Measurements from ENCODE around the gene AOX1. TPM values are rescaled to one million over a fixed set of nuclear protein-coding genes. Genes with fewer than 3 reads are reported as not detected.

AOX1 gene
- total and polyA plus RNA-seq, 8 donors = 6.4 to 303 (median 10.6) TPM

- Histone ChIP-seq H3K36me3 (no peaks in the 10 kb centered on the region), H3K4me1 (no peaks in the 10 kb centered on the region), H3K9me3 (no peaks in the 10 kb centered on the region), H3K27ac (no peak overlapping the region), H3K4me3 (no peak overlapping the region), H3K27me3 (no peaks in the 10 kb centered on the region)
- intact Hi-C loops (cut with DNase I; ENCODE audit: low total_unique reads) = loop anchor here (10.0 kb wide), 1 partner anchor 118 kb away; the partner anchor contains the start of gene AOX1
- TF ChIP-seq POLR2AphosphoS5 (IDR thresholded peaks at IDR 0.05) (no peak), POLR2A (IDR thresholded peaks at IDR 0.05) (no peak), EP300 (IDR thresholded peaks at IDR 0.05) (no peak)
- TF ChIP-seq, protein P1, sequence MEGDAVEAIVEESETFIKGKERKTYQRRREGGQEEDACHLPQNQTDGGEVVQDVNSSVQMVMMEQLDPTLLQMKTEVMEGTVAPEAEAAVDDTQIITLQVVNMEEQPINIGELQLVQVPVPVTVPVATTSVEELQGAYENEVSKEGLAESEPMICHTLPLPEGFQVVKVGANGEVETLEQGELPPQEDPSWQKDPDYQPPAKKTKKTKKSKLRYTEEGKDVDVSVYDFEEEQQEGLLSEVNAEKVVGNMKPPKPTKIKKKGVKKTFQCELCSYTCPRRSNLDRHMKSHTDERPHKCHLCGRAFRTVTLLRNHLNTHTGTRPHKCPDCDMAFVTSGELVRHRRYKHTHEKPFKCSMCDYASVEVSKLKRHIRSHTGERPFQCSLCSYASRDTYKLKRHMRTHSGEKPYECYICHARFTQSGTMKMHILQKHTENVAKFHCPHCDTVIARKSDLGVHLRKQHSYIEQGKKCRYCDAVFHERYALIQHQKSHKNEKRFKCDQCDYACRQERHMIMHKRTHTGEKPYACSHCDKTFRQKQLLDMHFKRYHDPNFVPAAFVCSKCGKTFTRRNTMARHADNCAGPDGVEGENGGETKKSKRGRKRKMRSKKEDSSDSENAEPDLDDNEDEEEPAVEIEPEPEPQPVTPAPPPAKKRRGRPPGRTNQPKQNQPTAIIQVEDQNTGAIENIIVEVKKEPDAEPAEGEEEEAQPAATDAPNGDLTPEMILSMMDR (IDR thresholded peaks at IDR 0.05) = no peak
- DNase-seq = peak in 1 of 2 donors; percentile 26
- 58 to 79% (median 74%) methylated on average over 4 of the region's 4 CpGs for WGBS, 5 donors
Observed at GRCh38 chr2:200702646-200703118, 116.9 kb downstream of the AOX1 start.

GRCh38 chr2:200703127-200703925 lies 117.5 kb downstream of the AOX1 start:
- intact Hi-C loops (cut with DNase I; ENCODE audit: low total_unique reads) = loop anchor here (10.0 kb wide), 1 partner anchor 119 kb away; the partner anchor contains the start of gene AOX1
- Histone ChIP-seq H3K4me1 (no peaks in the 10 kb centered on the region), H3K36me3 (no peaks in the 10 kb centered on the region), H3K9me3 (no peaks in the 10 kb centered on the region), H3K4me3 (no peak overlapping the region), H3K27me3 (no peaks in the 10 kb centered on the region), H3K27ac (no peak overlapping the region)
- WGBS, 5 donors = 33 to 42% (median 39%) methylated on average over 6 of the region's 6 CpGs
- DNase-seq = peak in 1 of 2 donors; percentile 83
- TF ChIP-seq POLR2A (IDR thresholded peaks at IDR 0.05) = no peak
- TF ChIP-seq, protein P1 (IDR thresholded peaks at IDR 0.05) = peak in 4 of 7 experiments; percentile 16 to 59 (median 34)

DNA sequence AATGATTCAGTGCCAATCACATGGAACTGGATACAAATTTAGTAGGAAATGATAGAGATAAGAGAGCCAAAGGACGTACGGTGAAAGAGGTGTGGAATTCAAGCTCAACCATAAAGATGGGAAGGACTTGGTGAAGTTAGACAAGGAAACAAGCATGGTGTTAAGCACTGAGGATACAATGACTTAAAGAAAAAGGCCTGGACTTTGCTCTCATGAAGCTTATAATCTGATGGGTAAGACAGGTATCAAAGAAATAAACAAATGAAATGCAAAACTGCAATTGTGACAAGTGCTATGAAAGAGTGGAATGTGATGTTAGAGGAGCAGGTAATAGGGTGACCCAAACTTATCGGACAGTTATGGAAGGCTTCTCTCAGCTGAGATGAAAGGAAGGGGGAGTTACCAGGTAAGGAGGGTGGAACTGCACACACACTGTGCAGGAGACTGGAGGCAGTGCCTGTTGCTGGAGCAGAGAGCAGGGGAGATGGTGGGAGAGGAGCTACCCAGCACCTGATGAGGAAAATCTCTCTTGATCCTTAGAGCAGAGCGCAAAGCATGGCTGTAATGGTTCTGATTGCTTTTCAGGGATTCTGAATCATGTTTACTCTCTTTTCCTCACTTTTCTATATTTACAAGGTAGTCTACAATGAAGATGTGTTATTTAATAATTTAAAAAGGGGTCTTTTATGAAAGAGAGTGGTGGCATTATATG lies 118.3 kb downstream of the AOX1 start:
- Histone ChIP-seq H3K4me3 (no peak overlapping the region), H3K27ac (no peak overlapping the region), H3K4me1 (no peaks in the 10 kb centered on the region), H3K9me3 (no peaks in the 10 kb centered on the region), H3K27me3 (no peaks in the 10 kb centered on the region), H3K36me3 (no peaks in the 10 kb centered on the region)
- WGBS, 5 donors = 35 to 45% (median 42%) methylated on average over 4 of the region's 4 CpGs
- TF ChIP-seq EP300 (IDR thresholded peaks at IDR 0.05) = no peak
- TF ChIP-seq, protein P1 (IDR thresholded peaks at IDR 0.05) = no peak
- no peak for TF ChIP-seq POLR2A (IDR thresholded peaks at IDR 0.05)
- no peak for TF ChIP-seq POLR2AphosphoS5 (IDR thresholded peaks at IDR 0.05)
- DNase-seq = no peak
- intact Hi-C loops (cut with DNase I; ENCODE audit: low total_unique reads) = loop anchor here (10.0 kb wide), 1 partner anchor 119 kb away; the partner anchor contains the start of gene AOX1

GRCh38 chr2:200705305-200706041 lies 119.7 kb downstream of the AOX1 start:
- Histone ChIP-seq H3K4me1 (no peaks in the 10 kb centered on the region), H3K36me3 (no peaks in the 10 kb centered on the region), H3K27ac (no peak overlapping the region), H3K9me3 (no peaks in the 10 kb centered on the region), H3K27me3 (no peaks in the 10 kb centered on the region), H3K4me3 (no peak overlapping the region)
- TF ChIP-seq EP300 (IDR thresholded peaks at IDR 0.05) = no peak
- no peak for TF ChIP-seq POLR2AphosphoS5 (IDR thresholded peaks at IDR 0.05)
- TF ChIP-seq POLR2A (IDR thresholded peaks at IDR 0.05) = no peak
- TF ChIP-seq, protein P1 (IDR thresholded peaks at IDR 0.05) = no peak
- WGBS, 5 donors = 43 to 59% (median 54%) methylated on average over 3 of the region's 3 CpGs
- intact Hi-C loops (cut with DNase I; ENCODE audit: low total_unique reads) = loop anchor here (10.0 kb wide), 1 partner anchor 121 kb away; the partner anchor contains the start of gene AOX1
- DNase-seq = peak in 1 of 2 donors; percentile 31
